Neural cell (in vitro differentiated cells): Measurements from ENCODE around the gene SNUPN.

Experiments
- CTCF ChIP-seq: fragments of 450-650 bp; IDR thresholded peaks from 2 replicates; pipeline ENCODE4 v1.5.1; 2014; ENCODE audit warnings: antibody characterized with exemption, mild to moderate bottlenecking, moderate library complexity; ENCODE audit not compliant: poor library complexity, severe bottlenecking
- EP300 ChIP-seq: fragments of 450-650 bp; conservative IDR thresholded peaks from 2 replicates; pipeline ENCODE4 v1.6.1; 2014; ENCODE audit warnings: antibody characterized with exemption, mild to moderate bottlenecking, moderate library complexity; ENCODE audit not compliant: poor library complexity, severe bottlenecking
- EZH2 ChIP-seq: fragments of 200-600, 300-800 bp; shearing (Covaris generic), sonication (generic); IDR thresholded peaks from 2 replicates; pipeline ENCODE4 v1.6.1; 2014; ENCODE audit warnings: antibody characterized with exemption, low read length, borderline replicate concordance, mild to moderate bottlenecking; ENCODE audit not compliant: insufficient read depth, poor library complexity, severe bottlenecking
- POLR2AphosphoS5 ChIP-seq: IDR thresholded peaks from 2 replicates; pipeline ENCODE4 v1.6.1; 2012
- SMC3 ChIP-seq: fragments of 450-650 bp; conservative IDR thresholded peaks from 2 replicates; pipeline ENCODE4 v1.6.1; 2014; ENCODE audit warnings: antibody characterized with exemption, mild to moderate bottlenecking, moderate library complexity; ENCODE audit not compliant: poor library complexity
- TAF1 ChIP-seq: IDR thresholded peaks from 2 replicates; pipeline ENCODE4 v1.6.1; 2012; ENCODE audit warnings: low read depth
- TF ChIP-seq, protein P1 (sequence below): IDR thresholded peaks from 2 replicates; pipeline ENCODE4 v1.6.1; 2012; ENCODE audit warnings: borderline replicate concordance

DNA sequence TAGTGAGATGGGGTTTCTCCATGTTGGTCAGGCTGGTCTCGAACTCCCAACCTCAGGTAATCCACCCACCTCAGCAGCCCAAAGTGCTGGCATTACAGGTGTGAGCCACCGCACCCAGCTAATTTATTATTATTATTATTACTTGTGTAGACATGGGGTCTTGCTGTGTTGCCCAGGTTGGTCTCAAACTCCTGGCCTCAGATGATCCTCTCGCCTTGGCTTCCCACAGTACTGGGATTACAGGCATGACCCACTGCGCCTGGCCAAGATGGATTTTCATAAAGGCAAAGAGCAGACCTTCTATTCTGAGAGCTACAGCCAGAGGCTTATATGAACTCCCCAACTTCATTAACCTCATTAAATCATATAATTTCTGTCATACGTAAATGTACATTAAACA is 63.6 kb downstream of the SNUPN start:
- TF ChIP-seq EP300 (no peak), SMC3 (no peak), TAF1 (no peak), EZH2 (no peak), CTCF (no peak), POLR2AphosphoS5 (no peak)
- TF ChIP-seq, protein P1, sequence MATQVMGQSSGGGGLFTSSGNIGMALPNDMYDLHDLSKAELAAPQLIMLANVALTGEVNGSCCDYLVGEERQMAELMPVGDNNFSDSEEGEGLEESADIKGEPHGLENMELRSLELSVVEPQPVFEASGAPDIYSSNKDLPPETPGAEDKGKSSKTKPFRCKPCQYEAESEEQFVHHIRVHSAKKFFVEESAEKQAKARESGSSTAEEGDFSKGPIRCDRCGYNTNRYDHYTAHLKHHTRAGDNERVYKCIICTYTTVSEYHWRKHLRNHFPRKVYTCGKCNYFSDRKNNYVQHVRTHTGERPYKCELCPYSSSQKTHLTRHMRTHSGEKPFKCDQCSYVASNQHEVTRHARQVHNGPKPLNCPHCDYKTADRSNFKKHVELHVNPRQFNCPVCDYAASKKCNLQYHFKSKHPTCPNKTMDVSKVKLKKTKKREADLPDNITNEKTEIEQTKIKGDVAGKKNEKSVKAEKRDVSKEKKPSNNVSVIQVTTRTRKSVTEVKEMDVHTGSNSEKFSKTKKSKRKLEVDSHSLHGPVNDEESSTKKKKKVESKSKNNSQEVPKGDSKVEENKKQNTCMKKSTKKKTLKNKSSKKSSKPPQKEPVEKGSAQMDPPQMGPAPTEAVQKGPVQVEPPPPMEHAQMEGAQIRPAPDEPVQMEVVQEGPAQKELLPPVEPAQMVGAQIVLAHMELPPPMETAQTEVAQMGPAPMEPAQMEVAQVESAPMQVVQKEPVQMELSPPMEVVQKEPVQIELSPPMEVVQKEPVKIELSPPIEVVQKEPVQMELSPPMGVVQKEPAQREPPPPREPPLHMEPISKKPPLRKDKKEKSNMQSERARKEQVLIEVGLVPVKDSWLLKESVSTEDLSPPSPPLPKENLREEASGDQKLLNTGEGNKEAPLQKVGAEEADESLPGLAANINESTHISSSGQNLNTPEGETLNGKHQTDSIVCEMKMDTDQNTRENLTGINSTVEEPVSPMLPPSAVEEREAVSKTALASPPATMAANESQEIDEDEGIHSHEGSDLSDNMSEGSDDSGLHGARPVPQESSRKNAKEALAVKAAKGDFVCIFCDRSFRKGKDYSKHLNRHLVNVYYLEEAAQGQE, result no peak
